GM12891 (cell line): ENCODE data around the gene PLEKHA5.

Experiments
- POLR2A ChIP-seq: IDR thresholded peaks from 2 replicates; pipeline ENCODE4 v1.6.1; 2011; ENCODE audit warnings: low read depth, low read length, control low read depth
- POLR2AphosphoS5 ChIP-seq: IDR thresholded peaks from 2 replicates; pipeline ENCODE4 v1.6.1; 2011; ENCODE audit warnings: low read depth, low read length, control low read depth
- TAF1 ChIP-seq: IDR thresholded peaks from 2 replicates; pipeline ENCODE4 v1.6.1; 2011; ENCODE audit warnings: low read depth, low read length, control low read depth

GRCh38 chr12:19326102-19326501 lies 196.6 kb downstream of the PLEKHA5 start:
- no peak for TF ChIP-seq TAF1
- TF ChIP-seq POLR2AphosphoS5 = no peak
- TF ChIP-seq POLR2A = no peak
